Tibial nerve (tissue), 4 donors: ENCODE measurements around the gene PRKCH. TPM values are rescaled to one million over a fixed set of nuclear protein-coding genes. Genes with fewer than 3 reads are reported as not detected.

Experiments
- DNase-seq, 2 donors: peaks; one replicate each; pipeline ENCODE4 v3.0.0-alpha.2; 2019; ENCODE audit warnings: low spot score in 2 of 2
- H3K27ac ChIP-seq, 4 donors: fragments of 200-600 bp; sonication (generic) in 3 of 4; one replicate each; pipeline ENCODE4 v1.5.1; 2017 to 2019; ENCODE audit warnings: mild to moderate bottlenecking in 1 of 4
- H3K27me3 ChIP-seq, 2 donors: fragments of 200-600 bp; sonication (generic) in 1 of 2; one replicate each; pipeline versions ENCODE4 v1.5.1 to v1.6.0; 2017 to 2019
- H3K36me3 ChIP-seq, 3 donors: fragments of 200-600 bp; sonication (generic); one replicate each; pipeline ENCODE4 v1.5.1; 2018 to 2019
- H3K4me1 ChIP-seq, 4 donors: fragments of 200-600 bp; sonication (generic) in 3 of 4; one replicate each; pipeline ENCODE4 v1.5.1; 2017 to 2019
- H3K4me3 ChIP-seq, 4 donors: fragments of 200-600 bp; sonication (generic) in 3 of 4; one replicate each; pipeline ENCODE4 v1.5.1; 2017 to 2019; ENCODE audit warnings: mild to moderate bottlenecking in 1 of 4, moderate library complexity in 1 of 4
- H3K9me3 ChIP-seq, 4 donors: fragments of 200-600 bp; sonication (generic) in 3 of 4; one replicate each; pipeline ENCODE4 v1.5.1; 2017 to 2019
- EP300 ChIP-seq, 2 donors: sonication (generic); formaldehyde crosslinking; IDR thresholded peaks; one replicate each; pipeline ENCODE4 v1.6.1; 2017; ENCODE audit warnings: antibody characterized with exemption in 2 of 2, mild to moderate bottlenecking in 1 of 2
- POLR2A ChIP-seq, 2 donors: fragments of 450-650 bp; IDR thresholded peaks; one replicate each; pipeline ENCODE4 v1.6.1; 2017; ENCODE audit warnings: antibody characterized with exemption in 2 of 2, mild to moderate bottlenecking in 2 of 2, moderate library complexity in 2 of 2
- WGBS, 2 donors: methylation state at CpG; one replicate each; pipeline ENCODE4 v1.1.5; 2018; 5-methylcytosine and 5-hydroxymethylcytosine counted together
- total RNA-seq, 4 donors: library from RNA; depleted of rRNA; stranded (reverse); fragments of >200 nt; gene quantifications; one replicate each; pipeline ENCODE4 v1.1.0, GENCODE V29; 2016
- TF ChIP-seq, protein P1 (sequence below), 5 experiments: fragments of 200-600 bp in 3 of 5; fragments of 450-650 bp in 2 of 5; sonication (generic) in 3 of 5; IDR thresholded peaks; one replicate each; pipeline ENCODE4 v1.5.1; 2016 to 2019; ENCODE audit warnings: antibody characterized with exemption in 5 of 5, mild to moderate bottlenecking in 3 of 5, moderate library complexity in 2 of 5

PRKCH gene
- total RNA-seq, 4 donors from 2014 or later, result 26.4 to 33.9 (median 29.2) TPM

- no peak for DNase-seq
- 68 to 81% methylated on average over 3 of the region's 3 CpGs for WGBS, 2 donors
- no peaks in the 10 kb centered on the region for H3K9me3 ChIP-seq
- no peaks in the 10 kb centered on the region for H3K36me3 ChIP-seq
- peaks cover 0 to 20% (median 7%) of the 10 kb centered on the region in 4 donors for H3K4me1 ChIP-seq
- TF ChIP-seq POLR2A (IDR thresholded peaks at IDR 0.05), result no peak
- no peak for TF ChIP-seq EP300 (IDR thresholded peaks at IDR 0.05)
- TF ChIP-seq, protein P1, sequence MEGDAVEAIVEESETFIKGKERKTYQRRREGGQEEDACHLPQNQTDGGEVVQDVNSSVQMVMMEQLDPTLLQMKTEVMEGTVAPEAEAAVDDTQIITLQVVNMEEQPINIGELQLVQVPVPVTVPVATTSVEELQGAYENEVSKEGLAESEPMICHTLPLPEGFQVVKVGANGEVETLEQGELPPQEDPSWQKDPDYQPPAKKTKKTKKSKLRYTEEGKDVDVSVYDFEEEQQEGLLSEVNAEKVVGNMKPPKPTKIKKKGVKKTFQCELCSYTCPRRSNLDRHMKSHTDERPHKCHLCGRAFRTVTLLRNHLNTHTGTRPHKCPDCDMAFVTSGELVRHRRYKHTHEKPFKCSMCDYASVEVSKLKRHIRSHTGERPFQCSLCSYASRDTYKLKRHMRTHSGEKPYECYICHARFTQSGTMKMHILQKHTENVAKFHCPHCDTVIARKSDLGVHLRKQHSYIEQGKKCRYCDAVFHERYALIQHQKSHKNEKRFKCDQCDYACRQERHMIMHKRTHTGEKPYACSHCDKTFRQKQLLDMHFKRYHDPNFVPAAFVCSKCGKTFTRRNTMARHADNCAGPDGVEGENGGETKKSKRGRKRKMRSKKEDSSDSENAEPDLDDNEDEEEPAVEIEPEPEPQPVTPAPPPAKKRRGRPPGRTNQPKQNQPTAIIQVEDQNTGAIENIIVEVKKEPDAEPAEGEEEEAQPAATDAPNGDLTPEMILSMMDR (IDR thresholded peaks at IDR 0.05), result no peak
- no peaks in the 10 kb centered on the region for H3K27me3 ChIP-seq
- H3K27ac ChIP-seq, result peak overlapping the region in 3 of 4 donors; percentile 15 to 74 (median 67)
- no peak overlapping the region for H3K4me3 ChIP-seq
These were observed 239.7 kb downstream of the PRKCH start for GRCh38 chr14:61561104-61561503.

- WGBS, 2 donors, result 61 to 70% methylated on average over 8 of the region's 8 CpGs
- peak overlapping the region in 3 of 4 donors; percentile 67 to 74 (median 68) for H3K27ac ChIP-seq
- peak in 1 of 2 donors; percentile 55 for DNase-seq
- H3K9me3 ChIP-seq, result no peaks in the 10 kb centered on the region
- no peaks in the 10 kb centered on the region for H3K27me3 ChIP-seq
- TF ChIP-seq EP300 (IDR thresholded peaks at IDR 0.05), result peak; percentile 42 to 89
- TF ChIP-seq, protein P1 (IDR thresholded peaks at IDR 0.05), result no peak
- no peaks in the 10 kb centered on the region for H3K36me3 ChIP-seq
- H3K4me3 ChIP-seq, result no peak overlapping the region
- H3K4me1 ChIP-seq, result peaks cover 0 to 23% (median 7%) of the 10 kb centered on the region in 4 donors
These were observed 240.4 kb downstream of the PRKCH start for GRCh38 chr14:61561657-61562276.

DNA sequence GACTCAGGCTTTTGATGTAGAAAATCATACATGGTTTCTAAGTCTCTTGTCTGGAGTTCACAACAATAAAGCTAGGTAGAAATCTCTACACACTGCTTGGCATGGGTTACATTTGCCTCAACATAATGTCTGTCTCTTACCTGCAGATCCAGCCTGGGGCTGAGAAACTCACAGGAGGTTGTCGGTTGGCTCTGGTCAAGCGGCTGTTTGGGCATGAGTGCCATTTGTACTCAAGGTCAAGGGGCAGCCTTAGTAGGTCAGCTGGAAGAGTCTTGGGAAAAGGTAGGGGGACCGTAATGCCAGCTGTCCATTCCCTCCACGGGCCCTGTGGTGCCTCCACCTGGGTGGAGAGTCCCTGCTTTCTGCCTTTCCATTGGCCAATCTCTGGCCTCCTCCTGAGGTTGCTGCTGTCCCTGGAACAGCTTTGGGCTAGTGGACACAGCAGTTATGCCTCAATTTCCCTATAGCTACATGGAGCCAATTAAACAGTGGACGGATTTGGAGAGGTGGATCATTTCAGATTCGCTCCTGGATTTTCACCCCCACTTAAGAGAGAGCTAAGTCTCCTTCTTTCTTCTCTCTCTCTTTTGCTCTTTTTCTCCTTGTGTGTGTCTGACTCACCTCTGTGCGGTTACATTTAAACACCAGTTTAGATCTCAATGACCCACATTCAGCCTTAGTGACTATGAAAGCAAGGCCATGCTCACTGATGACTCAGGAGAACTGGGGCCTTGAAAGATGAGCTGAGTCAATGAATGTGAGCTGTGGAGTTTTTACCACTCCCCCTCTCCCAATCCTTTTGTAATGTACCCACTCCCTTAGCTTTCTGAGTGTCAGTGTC is 241.2 kb downstream of the PRKCH start:
- H3K4me1 ChIP-seq, result peaks cover 0 to 23% (median 7%) of the 10 kb centered on the region in 4 donors
- no peak for TF ChIP-seq EP300 (IDR thresholded peaks at IDR 0.05)
- TF ChIP-seq POLR2A (IDR thresholded peaks at IDR 0.05), result no peak
- TF ChIP-seq, protein P1 (IDR thresholded peaks at IDR 0.05), result no peak
- H3K4me3 ChIP-seq, result no peak overlapping the region
- H3K9me3 ChIP-seq, result no peaks in the 10 kb centered on the region
- H3K36me3 ChIP-seq, result no peaks in the 10 kb centered on the region
- peak overlapping the region in 3 of 4 donors; percentile 67 to 74 (median 68) for H3K27ac ChIP-seq
- 90 to 93% methylated on average over 5 to 7 of the region's 7 CpGs for WGBS, 2 donors
- no peaks in the 10 kb centered on the region for H3K27me3 ChIP-seq
- DNase-seq, result no peak

- peaks cover 0 to 29% (median 11%) of the 10 kb centered on the region in 4 donors for H3K4me1 ChIP-seq
- TF ChIP-seq EP300 (IDR thresholded peaks at IDR 0.05), result no peak
- no peak overlapping the region for H3K27ac ChIP-seq
These were observed 241.8 kb downstream of the PRKCH start for GRCh38 chr14:61563162-61563511.

GRCh38 chr14:61563880-61564617 is 242.7 kb downstream of the PRKCH start:
- 77 to 83% methylated on average over 6 of the region's 6 CpGs for WGBS, 2 donors
- DNase-seq, result no peak
- TF ChIP-seq, protein P1 (IDR thresholded peaks at IDR 0.05), result no peak
- no peak for TF ChIP-seq POLR2A (IDR thresholded peaks at IDR 0.05)
- no peak for TF ChIP-seq EP300 (IDR thresholded peaks at IDR 0.05)
- Histone ChIP-seq H3K27ac (no peak overlapping the region), H3K4me3 (no peak overlapping the region), H3K36me3 (no peaks in the 10 kb centered on the region), H3K4me1 (peaks cover 0 to 38% (median 17%) of the 10 kb centered on the region in 4 donors), H3K9me3 (no peaks in the 10 kb centered on the region), H3K27me3 (peaks cover 0 to 3% of the 10 kb centered on the region in 2 donors)

More at GRCh38 chr14:61563162-61563511, 241.8 kb downstream of the PRKCH start:
- Histone ChIP-seq H3K9me3 (no peaks in the 10 kb centered on the region), H3K27me3 (no peaks in the 10 kb centered on the region), H3K36me3 (no peaks in the 10 kb centered on the region), H3K4me3 (no peak overlapping the region)
- no peak for DNase-seq
- 94 to 98% methylated on average over 7 of the region's 7 CpGs for WGBS, 2 donors
